HG03520 (cell line): ENCODE data around the gene ABCC1.

Experiments used
- ATAC-seq: cut with Tn5 transposase; IDR thresholded peaks from one replicate; pipeline ENCODE4 v1.9.1; 2021; ENCODE audit warnings: mild to moderate bottlenecking, moderate library complexity; ENCODE audit not compliant: unreplicated experiment

The ABCC1 gene

GRCh38 chr16:16016388-16016964 is 67.1 kb downstream of the ABCC1 start:
- ATAC-seq, result no peak

GRCh38 chr16:16017812-16018211 is 68.4 kb downstream of the ABCC1 start:
- ATAC-seq, result no peak

- ATAC-seq, result no peak
Measured at GRCh38 chr16:16018705-16019104, 69.3 kb downstream of the ABCC1 start.

GRCh38 chr16:16019488-16019887 is 70.1 kb downstream of the ABCC1 start:
- no peak for ATAC-seq

- no peak for ATAC-seq
Measured at GRCh38 chr16:16020291-16020690, 70.9 kb downstream of the ABCC1 start.

- ATAC-seq, result no peak
Measured at GRCh38 chr16:16021020-16021419, 71.6 kb downstream of the ABCC1 start.

- ATAC-seq, result no peak
Measured at GRCh38 chr16:16021646-16021987, 72.2 kb downstream of the ABCC1 start.

GRCh38 chr16:16021988-16022682 is 72.7 kb downstream of the ABCC1 start:
- ATAC-seq, result no peak

GRCh38 chr16:16022683-16023064 is 73.3 kb downstream of the ABCC1 start:
- ATAC-seq, result no peak

- ATAC-seq, result no peak
Measured at GRCh38 chr16:16025214-16025968, 76.0 kb downstream of the ABCC1 start.

- ATAC-seq, result no peak
Measured at GRCh38 chr16:16027728-16028310, 78.4 kb downstream of the ABCC1 start.

- no peak for ATAC-seq
Measured at GRCh38 chr16:16028311-16028999, 79.0 kb downstream of the ABCC1 start.

GRCh38 chr16:16029431-16030011 is 80.1 kb downstream of the ABCC1 start:
- ATAC-seq, result no peak

- ATAC-seq, result no peak
Measured at GRCh38 chr16:16030449-16030848, 81.0 kb downstream of the ABCC1 start.

- ATAC-seq, result no peak
Measured at GRCh38 chr16:16031401-16031800, 82.0 kb downstream of the ABCC1 start.

- no peak for ATAC-seq
Measured at GRCh38 chr16:16032271-16032979, 83.0 kb downstream of the ABCC1 start.

- ATAC-seq, result no peak
Measured at GRCh38 chr16:16033208-16033717, 83.8 kb downstream of the ABCC1 start.

- no peak for ATAC-seq
Measured at GRCh38 chr16:16036359-16036792, 87.0 kb downstream of the ABCC1 start.

GRCh38 chr16:16037521-16037920 is 88.1 kb downstream of the ABCC1 start:
- ATAC-seq, result no peak

GRCh38 chr16:16037970-16038369 is 88.6 kb downstream of the ABCC1 start:
- no peak for ATAC-seq
